HFF-Myc (cell line): ENCODE data around the gene PSD2.

Experiments
- DNase-seq: peaks from one replicate; pipeline ENCODE4 v3.0.0-alpha.2; 2011; ENCODE audit warnings: low read depth; ENCODE audit errors: extremely low read depth
- H3K4me3 ChIP-seq: replicated peaks from 2 replicates; pipeline ENCODE4 v1.5.1; 2011; ENCODE audit warnings: low read depth, mild to moderate bottlenecking, control low read depth, low read length
- CTCF ChIP-seq: IDR thresholded peaks from 2 replicates; pipeline ENCODE4 v1.5.1; 2012; ENCODE audit warnings: mild to moderate bottlenecking, low read depth, low read length, control low read depth; ENCODE audit errors: missing control alignments

PSD2 gene

DNA sequence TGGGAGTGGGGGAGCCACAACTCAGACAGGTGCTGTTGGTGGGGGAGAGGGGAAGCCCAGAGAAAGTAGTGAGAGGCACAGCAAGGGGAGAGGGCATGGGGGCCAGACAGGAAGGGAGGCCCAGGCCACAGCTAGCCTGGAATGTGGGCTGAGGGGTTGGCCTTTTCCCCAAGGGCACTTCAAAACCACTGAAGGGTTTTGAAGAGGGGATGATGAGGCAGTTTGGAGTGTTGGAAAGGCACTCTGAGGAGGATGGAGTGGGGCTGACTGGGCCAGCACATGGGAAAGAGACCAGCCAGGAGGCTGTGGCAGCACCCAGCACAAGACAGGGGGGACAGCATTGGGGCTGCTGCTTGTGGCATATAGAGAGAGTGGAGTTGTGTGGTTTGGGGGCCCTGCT, 3.8 kb downstream of the PSD2 start:
- no peak overlapping the region for H3K4me3 ChIP-seq
- DNase-seq = no peak
- TF ChIP-seq CTCF = no peak

- no peak for DNase-seq
- H3K4me3 ChIP-seq = no peak overlapping the region
- no peak for TF ChIP-seq CTCF
Observed at GRCh38 chr5:139803978-139804377, 8.4 kb downstream of the PSD2 start.

DNA sequence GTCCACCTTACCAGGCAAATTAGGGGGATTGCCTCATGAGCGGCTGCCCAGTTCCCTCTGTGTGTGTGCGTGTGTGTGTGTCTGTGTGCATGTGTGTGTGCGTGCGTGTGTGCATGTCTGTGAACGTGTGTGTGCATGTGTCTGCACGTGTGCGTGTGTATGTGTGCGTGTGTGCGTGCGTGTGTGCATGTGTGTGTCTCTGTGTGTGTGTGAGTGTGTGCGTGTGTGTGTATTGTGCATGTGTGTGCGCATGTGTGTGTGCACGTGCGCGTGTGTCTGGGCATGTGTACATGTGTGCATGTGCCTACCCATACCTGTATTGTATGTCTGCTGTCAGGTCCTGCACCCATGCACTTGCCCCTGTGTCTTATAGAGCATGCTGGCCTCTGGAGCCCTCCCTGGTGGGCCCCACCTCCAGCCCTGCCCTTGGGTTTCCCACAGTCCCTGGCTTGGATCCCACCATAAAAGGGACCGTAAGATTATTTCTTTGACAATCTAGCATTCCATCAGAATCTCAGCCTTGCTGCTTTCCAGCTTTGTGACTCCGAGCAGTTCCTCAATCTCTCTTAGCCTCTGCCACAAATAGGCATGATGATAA, 9.3 kb downstream of the PSD2 start:
- TF ChIP-seq CTCF = no peak
- DNase-seq = no peak
- H3K4me3 ChIP-seq = no peak overlapping the region

DNA sequence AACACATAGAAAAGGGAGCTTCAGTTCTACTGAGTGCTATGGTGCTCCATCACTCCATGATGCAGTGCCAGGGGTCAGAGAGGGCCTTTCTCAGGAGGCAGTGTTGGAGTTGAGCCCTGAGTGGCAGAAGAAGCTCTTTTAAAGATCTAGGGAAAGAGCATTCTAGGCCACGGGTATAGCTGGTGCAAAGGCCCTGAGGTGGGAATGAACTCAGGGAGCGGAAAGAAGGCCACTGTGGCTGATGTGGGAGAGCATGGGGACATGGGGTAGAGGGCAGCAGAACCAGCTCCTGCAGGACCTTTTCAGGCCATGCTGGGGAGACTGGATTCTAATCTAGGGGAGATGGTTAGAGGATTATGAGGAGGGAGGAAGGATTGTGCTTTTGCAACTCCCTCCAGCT, 9.9 kb downstream of the PSD2 start:
- no peak overlapping the region for H3K4me3 ChIP-seq
- TF ChIP-seq CTCF = no peak
- no peak for DNase-seq

- DNase-seq = no peak
- no peak overlapping the region for H3K4me3 ChIP-seq
- TF ChIP-seq CTCF = no peak
Observed at GRCh38 chr5:139806111-139806510, 10.5 kb downstream of the PSD2 start.

GRCh38 chr5:139806726-139807646, 11.4 kb downstream of the PSD2 start:
- no peak overlapping the region for H3K4me3 ChIP-seq
- no peak for TF ChIP-seq CTCF
- no peak for DNase-seq
